CD4-positive, alpha-beta T cell (primary cell): Measurements from ENCODE around the gene BPGM. TPM values are rescaled to one million over a fixed set of nuclear protein-coding genes. Genes with fewer than 3 reads are reported as not detected.
"Not testable (repeated sequence)": the region's sequence is repeated elsewhere in the genome, so short reads cannot be mapped to it uniquely, and the experiment has no call there.

ENCODE experiments used
- ATAC-seq: fragments of 200-7000 bp; cut with Tn5 transposase; one replicate; pipeline ENCODE4 v1.10.0; 2022; ENCODE audit warnings: mild to moderate bottlenecking; ENCODE audit not compliant: poor library complexity
- CTCF ChIA-PET: fragments of 350-600 bp; sonication (Branson Sonifier 250); formaldehyde crosslinking; loops from one replicate; lab custom pipeline; 2021; ENCODE audit warnings: antibody characterized with exemption, inconsistent platforms; lab: Charles Lee
- POLR2A ChIA-PET: fragments of 350-600 bp; sonication (Branson Sonifier 250); formaldehyde crosslinking; loops from one replicate; lab custom pipeline; 2021; ENCODE audit warnings: antibody characterized with exemption, inconsistent platforms; lab: Charles Lee
- DNase-seq, 14 experiments: peaks; one replicate each; pipeline ENCODE4 v3.0.0-alpha.2; 2013 to 2020; ENCODE audit warnings: mixed read lengths in 2 of 14
- H3K27ac ChIP-seq, 2 donors: one replicate each; pipeline versions ENCODE4 v1.5.1 to v1.7.0; 2013; ENCODE audit warnings: low read length in 2 of 2, low read depth in 1 of 2, mild to moderate bottlenecking in 1 of 2
- H3K27me3 ChIP-seq, 2 experiments: 1 replicate in 1 of 2; 2 replicates in 1 of 2; pipeline versions ENCODE4 v1.6.1 to v1.7.0; 2013; ENCODE audit warnings: low read length in 2 of 2, control low read depth in 1 of 2, mild to moderate bottlenecking in 1 of 2, moderate library complexity in 1 of 2; ENCODE audit not compliant: insufficient read depth in 2 of 2, control insufficient read depth in 1 of 2
- H3K36me3 ChIP-seq: one replicate; pipeline ENCODE4 v1.6.1; 2013; ENCODE audit warnings: low read length, control low read depth; ENCODE audit not compliant: insufficient read depth
- H3K4me1 ChIP-seq: one replicate; pipeline ENCODE4 v1.6.1; 2013; ENCODE audit warnings: low read length, control low read depth; ENCODE audit not compliant: insufficient read depth
- H3K4me3 ChIP-seq: one replicate; pipeline ENCODE4 v1.5.1; 2013; ENCODE audit warnings: mild to moderate bottlenecking, low read length, moderate library complexity
- H3K9me3 ChIP-seq, 2 experiments: 1 replicate in 1 of 2; 2 replicates in 1 of 2; pipeline versions ENCODE4 v1.6.1 to v1.7.0; 2013; ENCODE audit warnings: low read length in 2 of 2, mild to moderate bottlenecking in 2 of 2, control low read depth in 1 of 2, moderate library complexity in 1 of 2; ENCODE audit not compliant: control insufficient read depth in 1 of 2, insufficient read depth in 1 of 2
- H3K27ac Mint-ChIP-seq: one replicate; pipeline ENCODE4 v1.8.0; 2020; ENCODE audit warnings: mixed read lengths
- H3K27me3 Mint-ChIP-seq: one replicate; pipeline ENCODE4 v1.8.0; 2021; ENCODE audit warnings: mixed read lengths
- H3K36me3 Mint-ChIP-seq: one replicate; pipeline ENCODE4 v1.8.0; 2021; ENCODE audit warnings: low read depth, mixed read lengths
- H3K4me1 Mint-ChIP-seq: one replicate; pipeline ENCODE4 v1.8.0; 2021; ENCODE audit warnings: low read depth, mixed read lengths
- H3K4me3 Mint-ChIP-seq: one replicate; pipeline ENCODE4 v1.8.0; 2020; ENCODE audit warnings: mild to moderate bottlenecking, mixed read lengths
- H3K9me3 Mint-ChIP-seq: one replicate; pipeline ENCODE4 v1.8.0; 2020; ENCODE audit warnings: mixed read lengths
- CTCF ChIP-seq: fragments of 200-600 bp; IDR thresholded peaks from one replicate; pipeline ENCODE4 v1.8.0; 2022; ENCODE audit warnings: antibody characterized with exemption, mild to moderate bottlenecking
- intact Hi-C, 2 experiments: fragments of 100-400 bp; cut with DNase I in 1 of 2; cut with micrococcal nuclease in 1 of 2; formaldehyde crosslinking; loops; one replicate each; pipeline versions ENCODE4 v1.15.1 to v1.9.0; 2023 to 2025; cut with DNase I, micrococcal nuclease
- total RNA-seq, 174 experiments: library from RNA in 2 of 174; stranded (reverse) in 2 of 174; gene quantifications; one replicate each; pipeline ENCODE4 v1.2.3 and lab custom pipeline; 2021 to 2026

The BPGM gene
- total RNA-seq, 2 experiments from 2014 or later: 46.3 to 46.6 TPM

GRCh38 chr7:134685250-134685649, 38.6 kb downstream of the BPGM start:
- no peak overlapping the region for H3K27ac ChIP-seq
- ChIA-PET CTCF (interaction anchor here (2.4 kb wide), 1 partner anchor 52 kb away, joined by 5 read pairs; no protein-coding TSS in a partner anchor), POLR2A (no interaction called here)
- H3K36me3 Mint-ChIP-seq: peaks cover 6% of the 10 kb centered on the region
- H3K36me3 ChIP-seq: no peaks in the 10 kb centered on the region
- no peaks in the 10 kb centered on the region for H3K27me3 Mint-ChIP-seq
- ATAC-seq (no peak), DNase-seq (no peak)
- no peak overlapping the region for H3K4me3 ChIP-seq
- no peak for TF ChIP-seq CTCF
- H3K9me3 ChIP-seq: no peaks in the 10 kb centered on the region
- H3K4me3 Mint-ChIP-seq: no peak overlapping the region
- intact Hi-C loops: loop anchor here in 1 of 2 experiments (5.0 kb wide), 1 partner anchor 267 kb away; no protein-coding TSS in a partner anchor
- peaks cover 4% of the 10 kb centered on the region for H3K4me1 Mint-ChIP-seq
- no peaks in the 10 kb centered on the region for H3K4me1 ChIP-seq
- no peaks in the 10 kb centered on the region for H3K27me3 ChIP-seq
- H3K9me3 Mint-ChIP-seq: no peaks in the 10 kb centered on the region
- no peak overlapping the region for H3K27ac Mint-ChIP-seq

- no peak for DNase-seq
- H3K4me1 Mint-ChIP-seq: peaks cover 4% of the 10 kb centered on the region
- intact Hi-C loops: loop anchor here in 1 of 2 experiments (5.0 kb wide), 1 partner anchor 266 kb away; no protein-coding TSS in a partner anchor
- H3K9me3 Mint-ChIP-seq: no peaks in the 10 kb centered on the region
- no peak overlapping the region for H3K4me3 Mint-ChIP-seq
- POLR2A ChIA-PET: interaction anchor here (0.7 to 0.9 kb wide), 2 partner anchors 40 to 484 kb away, joined by 3 read pairs; partner anchors contain the start of genes BPGM and CYREN
- no peaks in the 10 kb centered on the region for H3K27me3 ChIP-seq
- CTCF ChIA-PET: interaction anchor here (1.1 to 1.2 kb wide), 2 partner anchors 17 to 64 kb away, joined by 3 read pairs; no protein-coding TSS in a partner anchor
- TF ChIP-seq CTCF: no peak
- ATAC-seq: no peak
- H3K36me3 Mint-ChIP-seq: no peaks in the 10 kb centered on the region
- H3K9me3 ChIP-seq: no peaks in the 10 kb centered on the region
- H3K4me1 ChIP-seq: no peaks in the 10 kb centered on the region
- no peak overlapping the region for H3K27ac ChIP-seq
- H3K4me3 ChIP-seq: no peak overlapping the region
- H3K27me3 Mint-ChIP-seq: no peaks in the 10 kb centered on the region
- no peak overlapping the region for H3K27ac Mint-ChIP-seq
- no peaks in the 10 kb centered on the region for H3K36me3 ChIP-seq
These were observed 40.1 kb downstream of the BPGM start for GRCh38 chr7:134686786-134687185.

- H3K4me3 ChIP-seq, H3K9me3 Mint-ChIP-seq, H3K27ac ChIP-seq, H3K27me3 ChIP-seq, DNase-seq, H3K27me3 Mint-ChIP-seq, H3K9me3 ChIP-seq, H3K36me3 Mint-ChIP-seq, ATAC-seq, H3K27ac Mint-ChIP-seq, H3K4me1 ChIP-seq, H3K4me1 Mint-ChIP-seq, H3K4me3 Mint-ChIP-seq, H3K36me3 ChIP-seq: not testable (repeated sequence)
- intact Hi-C loops: loop anchor here in 1 of 2 experiments (5.0 kb wide), 1 partner anchor 263 kb away; no protein-coding TSS in a partner anchor
- ChIA-PET POLR2A (interaction anchor here (0.6 to 1.3 kb wide), 2 partner anchors 20 to 231 kb away, joined by 3 to 7 read pairs; no protein-coding TSS in a partner anchor), CTCF (interaction anchor here (0.8 to 2.1 kb wide), 10 partner anchors 13 to 482 kb away, joined by 3 to 11 read pairs (median 4); partner anchors contain the start of genes AGBL3 and BPGM)
These were observed 42.9 kb downstream of the BPGM start for GRCh38 chr7:134689550-134689949.
